NCI-H748 (cell line): Measurements from ENCODE around the gene SMIM32.

Experiments used
- DNase-seq: peaks from one replicate; lab custom pipeline; 2025; ENCODE audit not compliant: unreplicated experiment; lab: John Stamatoyannopoulos, UW

The SMIM32 gene

DNA sequence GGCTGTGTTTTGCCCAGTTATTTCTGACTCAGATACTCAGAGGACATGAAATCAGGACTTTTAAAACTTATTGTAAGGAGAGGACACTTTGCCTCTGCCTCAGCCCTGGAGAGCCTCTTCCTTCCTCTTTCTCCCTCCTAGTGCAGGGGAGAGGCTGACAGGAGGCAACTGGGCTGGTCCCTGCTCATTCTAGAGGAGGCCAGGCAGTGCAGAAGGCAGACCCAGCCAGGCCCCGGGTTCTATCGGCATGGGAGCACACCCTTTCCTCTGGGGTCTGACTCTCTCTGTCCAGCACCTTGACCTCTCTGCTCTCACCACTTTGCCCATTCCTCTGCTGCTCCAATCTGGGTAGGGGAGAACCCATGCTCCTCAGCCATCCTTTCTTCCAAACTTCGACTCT is 16.0 kb upstream of the SMIM32 start:
- DNase-seq = no peak

DNA sequence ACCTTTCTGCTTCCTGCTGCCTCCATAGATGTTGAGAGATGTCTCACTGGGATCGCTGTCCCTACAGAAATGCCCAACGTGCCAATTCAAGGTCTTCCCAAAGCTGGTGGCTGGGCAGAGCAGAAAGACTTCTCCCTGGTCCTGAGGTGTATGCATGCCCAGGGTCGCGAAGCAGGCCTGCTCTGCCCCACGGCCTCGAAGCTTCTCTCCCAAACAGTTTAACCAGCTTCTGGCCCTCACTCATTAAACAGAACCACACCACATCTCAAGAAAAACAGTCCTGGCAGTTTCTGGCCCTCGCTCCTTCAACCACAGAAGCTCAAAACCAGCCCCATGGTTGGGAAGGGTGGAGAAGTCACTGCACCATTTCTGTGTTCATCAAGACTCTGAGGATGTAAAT is 14.7 kb upstream of the SMIM32 start:
- no peak for DNase-seq

DNA sequence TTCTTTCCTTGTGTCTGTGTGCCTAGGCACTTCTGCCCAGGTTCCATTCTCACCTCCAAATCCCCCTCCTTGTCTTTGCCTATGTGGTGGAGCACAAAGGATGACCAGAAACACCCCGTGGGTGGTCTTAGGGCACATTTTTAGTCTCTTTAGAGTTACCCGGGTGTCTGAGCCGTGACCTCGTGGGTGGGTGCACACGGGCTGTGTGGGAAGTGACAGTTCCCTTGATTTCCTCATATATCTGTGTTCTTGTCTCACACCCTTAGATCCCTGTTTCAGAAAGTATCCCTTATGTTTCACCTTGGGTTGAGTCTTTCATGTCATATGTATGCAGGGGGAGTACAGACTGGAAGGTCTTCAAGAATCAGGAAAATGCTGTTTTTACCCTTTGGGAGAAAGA is 13.4 kb upstream of the SMIM32 start:
- no peak for DNase-seq

DNA sequence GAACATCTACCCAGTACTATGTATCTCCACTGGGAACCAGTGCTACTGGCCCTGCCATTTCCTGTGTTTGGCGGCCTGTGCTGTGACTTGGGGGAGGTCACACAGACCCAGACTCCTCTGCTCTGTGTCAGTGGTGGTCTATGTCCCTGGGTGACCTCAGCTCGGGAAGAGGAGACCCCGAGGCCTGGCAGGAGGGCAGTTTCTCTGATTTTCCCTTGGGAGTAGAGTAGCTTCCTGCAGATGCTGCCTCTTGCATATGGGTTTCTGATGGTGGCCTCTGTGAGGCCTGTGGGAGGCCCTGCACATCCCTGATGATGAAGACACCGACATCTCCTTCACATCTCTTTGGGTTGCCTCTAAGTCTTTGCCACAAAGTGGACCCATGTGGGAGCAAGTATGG is 13.0 kb upstream of the SMIM32 start:
- no peak for DNase-seq

DNA sequence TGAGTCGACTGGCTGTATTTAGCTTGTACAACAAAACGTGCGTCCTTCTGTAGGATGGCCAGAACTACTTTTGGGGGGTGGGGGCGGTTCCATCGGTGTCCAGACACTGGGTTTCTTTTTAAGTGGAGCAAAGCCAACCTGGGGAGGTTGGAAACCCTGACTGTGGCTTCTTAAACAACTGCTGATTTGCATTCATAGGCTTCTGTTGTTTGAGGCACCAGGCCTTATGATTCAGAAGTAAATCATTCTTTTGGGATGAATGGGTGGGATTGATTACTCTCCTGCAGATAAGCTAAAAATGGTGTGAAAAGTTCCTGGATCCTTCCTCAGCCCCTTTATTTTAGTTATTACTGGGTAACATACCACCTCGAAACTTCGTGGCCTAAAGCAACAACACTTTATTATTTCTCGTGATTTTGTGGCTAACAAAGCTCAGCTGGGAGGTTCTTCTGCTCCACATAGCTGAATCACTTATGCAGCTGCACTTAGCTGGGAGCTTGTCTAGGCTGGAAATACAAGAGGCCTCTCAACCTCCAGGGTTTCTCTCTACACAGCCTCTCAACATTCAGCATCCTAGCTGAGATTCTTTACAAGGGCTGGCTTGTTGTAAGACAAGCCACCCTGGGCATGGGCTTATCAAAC is 12.2 kb upstream of the SMIM32 start:
- DNase-seq = no peak

DNA sequence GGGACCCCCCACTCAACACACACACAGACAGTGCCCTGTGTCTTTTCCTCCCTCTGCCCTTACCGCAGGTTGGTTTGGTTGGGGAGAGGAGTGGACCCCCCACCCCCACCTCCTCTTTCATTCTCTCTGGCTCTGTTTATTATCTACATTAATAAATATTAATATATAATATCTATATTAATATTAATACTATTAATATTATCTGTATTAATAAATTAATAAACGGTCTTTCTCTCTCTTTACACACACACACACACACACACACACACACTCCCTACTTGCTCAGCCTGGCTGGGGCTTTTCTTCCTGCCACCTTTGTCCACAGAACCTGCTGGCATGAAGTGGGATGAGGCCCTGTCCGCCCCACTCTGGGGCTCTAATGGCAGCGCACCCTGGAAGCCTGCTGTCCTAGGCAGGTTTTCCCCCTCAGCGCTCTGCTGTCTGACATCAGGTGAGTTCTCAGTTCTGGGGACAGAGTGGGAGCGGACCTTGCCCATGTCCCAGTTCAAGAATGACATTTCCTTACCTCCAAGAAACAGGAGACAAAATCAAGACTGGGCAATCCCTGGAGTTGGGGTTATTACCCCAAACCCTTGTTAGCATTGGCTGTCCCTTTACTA is 10.5 kb upstream of the SMIM32 start:
- no peak for DNase-seq

DNA sequence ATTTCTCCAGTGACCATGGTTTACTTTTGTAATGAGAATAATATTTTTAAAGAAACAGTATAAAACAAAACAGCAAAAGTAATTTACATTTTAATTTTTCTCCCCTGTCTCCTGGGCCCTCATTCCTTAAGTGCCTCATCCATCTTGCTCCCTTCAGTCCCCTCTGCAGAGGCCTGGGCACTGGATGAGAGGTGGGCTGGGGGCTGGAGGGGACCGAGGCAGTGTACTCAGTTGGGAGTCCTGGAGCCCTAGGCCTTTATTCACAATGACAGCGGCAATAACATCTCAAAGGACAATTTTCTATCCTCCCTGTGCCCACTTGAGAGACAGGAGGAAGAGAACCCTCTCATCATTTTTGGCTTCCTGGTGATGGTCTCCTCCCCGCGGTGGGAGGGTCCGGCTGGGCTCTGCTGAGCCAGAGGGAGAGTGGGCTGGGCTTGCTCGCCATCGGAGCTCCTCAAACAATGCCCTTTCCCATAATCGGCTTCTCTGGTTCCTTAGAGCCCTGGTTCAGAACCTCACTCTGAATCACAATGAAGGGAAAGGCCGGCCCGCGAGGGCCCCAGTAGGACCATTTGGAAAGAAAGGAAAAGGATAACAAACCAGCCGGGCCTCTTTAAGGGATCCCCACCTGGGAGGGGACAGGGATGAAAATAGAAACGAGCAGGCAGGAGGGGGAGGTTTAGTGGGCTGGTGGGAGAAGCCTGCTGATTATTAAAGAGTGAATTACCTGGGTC is 9.7 kb upstream of the SMIM32 start:
- no peak for DNase-seq

DNA sequence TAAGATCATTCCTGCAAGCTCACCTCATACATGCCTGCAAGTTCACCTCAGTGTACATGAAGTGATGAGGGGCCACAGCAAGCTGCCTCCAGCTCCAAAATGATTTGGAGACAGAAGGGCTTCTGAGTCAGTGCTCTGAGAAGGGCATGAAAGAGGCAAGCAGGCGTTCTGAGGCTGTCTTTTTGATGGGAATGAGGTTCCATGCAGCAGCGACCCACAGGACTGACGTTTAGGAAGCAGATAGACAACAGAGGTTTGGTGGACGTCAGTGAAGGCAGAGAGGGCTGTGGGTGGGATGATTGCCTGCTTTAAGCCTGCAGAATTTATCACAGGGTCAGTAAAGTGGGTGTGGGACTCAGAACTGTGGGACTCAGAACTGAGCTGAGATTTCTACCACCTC is 8.9 kb upstream of the SMIM32 start:
- DNase-seq = no peak

DNA sequence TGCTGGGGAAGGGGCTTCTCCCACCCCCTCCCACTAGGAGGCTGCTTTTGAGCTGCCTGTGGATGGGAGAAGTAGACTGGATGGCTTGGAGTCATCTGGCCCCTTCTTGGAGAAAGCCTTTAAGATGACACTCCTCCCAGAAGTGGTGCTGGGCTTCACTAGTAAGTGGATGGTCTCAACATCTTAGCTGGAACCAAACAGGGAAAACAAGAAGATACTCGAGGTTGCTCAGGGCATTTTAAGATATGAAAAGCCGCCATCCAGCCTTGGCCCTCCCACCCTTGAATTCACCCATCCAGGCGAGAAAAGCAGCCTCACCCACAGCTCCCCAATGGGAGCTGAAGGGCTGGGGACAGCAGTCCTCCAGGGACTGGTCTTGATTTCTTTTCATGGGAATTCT is 7.8 kb upstream of the SMIM32 start:
- no peak for DNase-seq

DNA sequence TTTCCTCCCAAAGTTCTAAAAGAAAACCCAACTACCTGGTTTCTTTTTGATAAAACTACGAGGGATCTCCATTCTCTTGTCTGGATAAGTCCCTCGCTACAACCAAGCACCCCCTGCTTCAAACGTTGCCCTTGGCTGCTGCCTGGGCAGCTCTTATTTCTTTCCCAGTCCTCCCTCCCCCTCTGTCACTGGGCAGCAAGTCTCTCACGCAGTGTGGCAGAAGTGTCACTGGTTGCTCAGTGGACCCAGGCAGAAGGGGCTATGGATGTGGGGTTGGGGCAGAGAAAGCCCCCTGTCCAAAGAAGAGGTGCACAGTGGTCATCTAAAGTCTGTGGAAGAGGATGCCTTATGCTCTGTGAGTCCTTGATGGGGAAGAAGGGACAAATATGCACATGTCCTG is 7.2 kb upstream of the SMIM32 start:
- DNase-seq = no peak

DNA sequence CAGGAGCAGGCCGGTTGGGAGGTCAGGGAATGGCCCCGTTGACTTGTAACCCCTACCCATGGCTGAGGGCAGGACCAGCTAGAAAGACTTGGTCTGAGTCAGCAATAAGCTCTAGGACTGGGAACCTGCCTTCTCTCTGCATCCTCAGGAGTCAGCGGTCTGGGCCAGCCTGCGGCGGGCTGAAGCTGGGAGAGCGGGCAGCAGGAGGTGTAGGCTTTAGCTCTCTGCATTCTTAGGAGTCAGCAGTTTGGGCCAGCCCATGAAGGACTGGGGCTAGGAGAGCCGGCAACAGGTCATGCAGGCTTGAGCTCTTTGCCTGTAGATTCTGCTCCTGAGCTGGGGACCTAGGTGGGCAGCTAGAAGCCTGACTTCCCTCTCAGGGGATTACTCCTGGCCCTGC is 6.4 kb upstream of the SMIM32 start:
- DNase-seq = no peak

DNA sequence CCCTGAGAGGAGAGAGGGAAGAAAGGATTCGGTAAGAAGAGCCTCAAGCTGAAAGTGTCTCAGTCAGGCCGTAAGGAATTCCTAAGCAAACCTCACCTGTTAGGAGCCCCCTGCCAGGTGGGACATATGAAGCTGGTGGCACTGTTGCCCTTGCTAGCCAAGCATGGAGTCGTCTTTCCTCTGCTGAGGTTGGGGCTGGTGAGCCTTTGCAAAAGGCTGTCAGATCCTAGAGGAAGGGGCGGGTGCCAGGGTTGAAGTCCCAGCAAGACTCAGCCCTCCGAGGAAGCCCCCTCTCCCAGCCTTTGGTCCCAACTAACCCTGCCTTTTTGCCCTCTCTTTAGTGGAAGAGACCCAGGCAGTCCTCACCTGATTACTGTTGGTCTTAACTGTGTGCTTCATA is 5.5 kb upstream of the SMIM32 start:
- no peak for DNase-seq

DNA sequence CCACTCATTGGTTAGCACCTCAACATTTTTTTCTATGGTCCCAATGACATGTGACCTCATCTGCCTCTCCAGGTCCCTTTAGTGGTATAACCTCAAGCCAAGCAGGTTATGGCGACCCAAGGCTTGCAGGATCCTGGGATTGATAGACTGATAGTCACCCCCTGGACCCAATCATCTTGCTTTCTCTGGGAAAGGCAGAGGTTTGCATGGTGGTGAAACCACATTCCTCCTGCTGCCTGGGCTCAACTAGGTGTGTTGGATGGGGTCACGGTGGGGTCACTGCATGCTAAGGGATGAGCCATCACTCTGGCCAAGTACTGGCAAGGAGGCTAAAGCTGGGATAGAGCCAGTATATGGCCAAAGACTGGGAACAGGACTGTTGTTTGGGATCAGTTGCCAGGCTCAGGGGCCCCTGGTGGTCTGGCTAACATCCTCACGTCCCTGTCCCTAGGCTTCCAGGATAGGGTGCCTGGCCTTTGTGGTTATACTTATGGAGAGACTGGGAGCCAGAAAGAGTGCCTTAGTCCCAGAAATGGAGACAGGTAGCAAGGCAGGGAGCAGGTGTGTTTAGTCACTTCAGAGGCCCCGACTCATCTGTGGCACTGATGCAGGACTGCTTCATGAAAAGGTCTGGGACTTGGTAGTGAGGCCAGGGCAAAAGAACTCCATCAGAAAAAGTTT is 4.6 kb upstream of the SMIM32 start:
- DNase-seq = no peak

DNA sequence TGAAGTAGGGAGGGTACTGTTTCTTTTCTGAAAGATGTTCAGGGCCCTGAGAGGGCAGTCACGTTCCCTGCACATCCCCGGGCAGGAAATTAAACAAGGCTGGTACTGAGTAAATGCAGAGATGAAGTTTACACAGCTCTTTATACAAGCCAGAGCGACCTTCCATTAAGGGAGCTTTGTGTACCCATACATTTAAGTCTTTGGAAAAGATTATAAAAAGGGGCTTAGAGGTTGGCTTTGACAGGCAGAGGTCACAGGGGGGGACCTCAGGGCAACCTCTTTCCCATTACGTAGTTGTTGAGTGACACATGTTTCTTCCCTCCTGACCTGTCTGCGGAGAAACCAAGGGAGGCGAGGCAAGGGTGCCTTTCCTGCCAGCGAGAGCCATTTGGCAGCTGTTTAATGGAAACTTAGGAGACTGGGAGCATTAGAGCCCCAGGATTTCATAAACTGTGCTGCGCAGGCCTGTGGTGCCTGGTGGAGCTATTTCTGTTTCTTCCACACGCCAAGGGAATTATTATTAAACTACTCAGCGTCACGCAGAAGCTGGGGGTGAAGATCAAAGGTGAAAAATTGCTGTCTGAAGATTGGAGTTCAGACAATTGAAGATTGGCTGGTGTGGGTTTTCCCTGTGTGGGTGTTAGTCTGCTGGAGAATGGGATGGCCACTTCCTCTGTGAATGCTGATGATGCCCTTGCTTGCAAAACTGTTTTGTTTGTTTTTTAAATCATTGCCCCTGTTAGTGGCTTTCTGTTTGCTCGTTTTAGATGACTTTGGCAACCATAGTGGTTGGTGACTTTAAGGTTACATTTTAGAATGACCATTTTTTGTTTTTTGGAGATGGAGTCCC is 3.2 kb upstream of the SMIM32 start:
- no peak for DNase-seq

DNA sequence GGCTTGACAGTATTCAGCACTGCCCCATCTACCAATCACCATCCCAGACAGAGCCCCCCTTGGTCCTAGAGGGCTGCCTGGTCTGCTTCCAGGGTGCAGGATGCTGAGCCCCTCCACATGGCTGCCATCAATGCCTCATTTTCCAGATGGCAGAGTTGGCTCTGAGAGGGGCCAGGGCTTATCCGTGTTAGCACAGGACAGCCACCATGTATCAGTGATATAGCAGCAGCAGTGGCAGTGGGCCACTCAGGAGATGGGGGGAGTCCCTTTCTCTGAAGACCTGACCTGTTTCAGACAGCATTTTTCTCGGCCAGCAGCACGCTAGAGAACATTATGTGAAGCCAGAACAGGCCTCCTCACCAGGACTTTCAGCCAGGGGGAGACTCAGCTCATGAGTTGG is 1.6 kb upstream of the SMIM32 start:
- DNase-seq = no peak

DNA sequence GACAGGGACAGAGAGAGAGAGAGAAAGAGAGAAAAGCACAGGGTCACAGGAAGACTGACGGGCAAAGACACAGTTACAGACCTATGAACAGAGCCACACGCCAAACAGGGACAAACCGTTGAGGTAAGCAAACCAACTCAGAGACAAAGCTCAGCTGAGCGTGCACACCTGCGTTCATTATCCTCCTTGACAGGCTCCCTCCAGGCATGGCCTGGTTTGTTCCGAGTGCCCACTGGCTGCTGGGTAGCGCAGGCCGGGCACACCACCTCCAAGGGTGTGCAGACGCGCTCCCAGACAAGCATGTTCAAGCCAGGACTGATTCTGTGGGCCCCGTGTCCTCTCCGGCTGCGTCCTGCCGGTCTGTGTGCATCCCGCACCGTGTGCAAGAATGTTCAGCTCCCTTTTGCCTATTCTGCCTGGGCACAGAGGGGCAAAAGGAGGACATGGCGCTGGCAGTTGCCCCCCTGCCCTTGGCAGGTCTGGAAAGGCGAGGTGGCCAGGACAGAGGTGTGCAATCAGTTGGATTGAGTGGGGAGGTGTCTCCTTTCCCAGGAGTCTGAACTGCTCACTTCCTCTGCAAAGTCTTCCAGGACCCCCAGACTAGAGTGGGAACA is 467 bp upstream of the SMIM32 start:
- peak; percentile 62 for DNase-seq

DNA sequence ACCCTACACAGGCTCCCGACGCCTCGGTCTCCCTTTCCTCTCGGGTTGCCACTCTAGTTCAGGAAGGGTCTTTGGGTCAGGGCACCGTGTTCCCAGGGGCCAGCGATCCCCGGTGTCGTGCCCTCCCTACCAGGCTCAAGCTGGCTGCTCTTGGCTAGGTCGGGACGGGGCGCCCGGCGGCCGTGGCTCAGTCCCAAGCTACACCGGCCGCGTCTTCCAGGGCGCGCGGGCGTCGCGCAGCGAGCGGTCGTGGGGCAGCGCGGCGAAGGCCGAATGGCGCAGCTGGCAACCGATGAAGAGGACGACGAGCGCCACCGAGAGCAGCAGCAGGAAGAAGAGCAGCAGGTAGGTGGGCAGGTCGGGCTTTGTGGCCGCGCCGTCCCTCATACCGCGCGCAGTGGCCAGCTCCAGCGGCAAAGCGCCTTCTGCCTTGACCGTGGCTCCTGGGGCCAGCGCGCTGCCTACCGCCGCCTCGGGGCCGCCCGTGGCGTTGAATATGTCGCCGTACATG is 892 bp downstream of the SMIM32 start:
- peak; percentile 55 for DNase-seq

DNA sequence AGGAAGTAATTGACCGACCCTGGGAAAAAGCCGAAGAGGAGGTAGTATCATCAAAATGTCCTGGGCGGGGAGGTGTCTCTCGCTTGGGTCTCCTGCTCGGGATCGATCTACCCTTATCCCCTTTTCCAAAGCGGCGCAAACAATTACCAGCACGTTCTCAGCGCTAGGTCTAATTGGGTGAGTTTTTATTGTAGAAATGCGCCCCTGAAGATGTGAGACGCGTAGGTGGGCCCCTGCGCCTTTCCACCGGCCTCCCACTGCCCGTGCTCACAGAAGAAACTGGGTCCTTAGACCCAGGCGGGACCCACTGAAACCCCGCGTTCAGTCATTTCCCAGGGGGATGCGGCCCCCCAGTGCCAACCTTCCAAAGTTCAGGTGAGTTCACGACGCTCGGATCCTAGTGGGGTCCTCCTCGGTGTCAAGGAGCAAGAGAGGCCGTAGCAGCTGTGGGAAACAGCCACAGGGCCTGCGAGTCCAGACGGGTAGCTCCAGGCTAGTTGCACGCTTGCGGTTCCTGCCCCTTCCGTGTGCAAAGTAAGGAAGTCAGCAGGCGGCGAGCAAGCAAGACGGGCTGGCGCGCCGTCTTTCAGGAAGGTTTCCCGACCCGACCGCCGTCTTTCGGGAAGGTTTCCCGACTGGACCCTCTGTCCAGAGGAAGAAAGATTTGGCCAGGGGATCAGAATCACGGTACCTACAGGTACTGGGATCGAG is 1.5 kb downstream of the SMIM32 start:
- DNase-seq = peak; percentile 56

DNA sequence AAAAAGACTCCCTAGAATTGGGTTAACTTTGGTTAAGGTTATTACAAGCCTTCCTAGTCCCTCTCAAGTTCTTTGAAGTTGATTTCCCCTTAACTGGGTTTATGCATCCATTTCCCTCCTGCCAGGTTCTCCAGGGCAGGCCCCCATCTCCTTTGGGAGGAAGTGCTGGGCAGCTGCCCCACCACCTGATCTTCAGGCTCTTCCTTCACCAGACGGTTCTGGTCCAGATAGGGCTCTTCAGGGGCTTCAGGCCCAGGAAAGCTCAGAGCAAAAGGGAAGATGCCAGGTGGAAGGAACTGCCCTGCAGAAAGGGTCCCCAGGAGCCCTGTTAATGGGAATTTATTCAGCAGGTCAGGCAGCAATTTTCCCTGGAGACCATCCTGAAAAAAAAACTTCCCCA is 2.1 kb downstream of the SMIM32 start:
- DNase-seq = no peak
